PC-9 (cell line): ENCODE results near the gene NPY2R. TPM values are rescaled to one million over a fixed set of nuclear protein-coding genes. Genes with fewer than 3 reads are reported as not detected.

Source experiments
- BruUV-seq: library from RNA; stranded (reverse); fragments of 400-500 nt; replicated peaks from 2 replicates; lab custom pipeline; 2021; lab: Mats Ljungman, UMichigan
- CTCF ChIA-PET: fragments of 300-600 bp; sonication (Branson Sonifier 250); formaldehyde crosslinking; loops from one replicate; lab custom pipeline; 2022; ENCODE audit warnings: antibody characterized with exemption; lab: Charles Lee
- POLR2A ChIA-PET: fragments of 300-600 bp; sonication (Branson Sonifier 250); formaldehyde crosslinking; loops from one replicate; lab custom pipeline; 2022; ENCODE audit warnings: antibody characterized with exemption; ENCODE audit not compliant: unreplicated experiment; lab: Charles Lee
- DNase-seq, 2 experiments: peaks; one replicate each; pipeline versions ENCODE4 v3.0.0 to v3.0.0-alpha.2; 2015 to 2022; ENCODE audit warnings: mixed read lengths in 1 of 2
- H2AFZ ChIP-seq: fragments of 200-600 bp; sonication (generic); 2 replicates; pipeline ENCODE4 v1.8.1; 2017; ENCODE audit warnings: antibody characterized with exemption
- H3F3A ChIP-seq: fragments of 200-600 bp; sonication (generic); 2 replicates; pipeline ENCODE4 v1.8.1; 2017; ENCODE audit warnings: antibody characterized with exemption, mild to moderate bottlenecking, low read depth; ENCODE audit not compliant: insufficient read depth
- H3K27ac ChIP-seq: fragments of 200-600 bp; sonication (generic); 2 replicates; pipeline ENCODE4 v1.6.1; 2016; ENCODE audit warnings: mixed run types
- H3K27me3 ChIP-seq: fragments of 200-600 bp; sonication (generic); 2 replicates; pipeline ENCODE4 v1.6.1; 2016; ENCODE audit warnings: low read depth, mixed run types; ENCODE audit not compliant: insufficient read depth
- H3K36me3 ChIP-seq: fragments of 200-600 bp; sonication (generic); 2 replicates; pipeline ENCODE4 v1.6.1; 2016; ENCODE audit warnings: low read depth, mixed run types
- H3K4me1 ChIP-seq: fragments of 200-600 bp; sonication (generic); replicated peaks from 2 replicates; pipeline ENCODE4 v1.6.1; 2016; ENCODE audit warnings: mixed run types; ENCODE audit not compliant: insufficient read depth
- H3K4me2 ChIP-seq: fragments of 200-600 bp; sonication (generic); 2 replicates; pipeline ENCODE4 v1.6.1; 2017; ENCODE audit warnings: mixed run types
- H3K4me3 ChIP-seq: fragments of 200-600 bp; sonication (generic); 2 replicates; pipeline ENCODE4 v1.6.1; 2016; ENCODE audit warnings: mixed run types
- H3K79me2 ChIP-seq: fragments of 200-600 bp; sonication (generic); 2 replicates; pipeline ENCODE4 v1.6.1; 2017; ENCODE audit warnings: low read depth, mixed run types
- H3K9me2 ChIP-seq: fragments of 200-600 bp; sonication (generic); 2 replicates; pipeline ENCODE4 v1.8.1; 2017; ENCODE audit warnings: mild to moderate bottlenecking; ENCODE audit not compliant: insufficient read depth
- H3K9me3 ChIP-seq: fragments of 200-600 bp; sonication (generic); 2 replicates; pipeline ENCODE4 v1.8.1; 2016; ENCODE audit warnings: low read depth; ENCODE audit not compliant: insufficient read depth
- H4K20me1 ChIP-seq: fragments of 200-600 bp; sonication (generic); 2 replicates; pipeline ENCODE4 v1.8.1; 2017; ENCODE audit not compliant: insufficient read depth
- CTCF ChIP-seq: fragments of 200-600 bp; sonication (generic); conservative IDR thresholded peaks from 2 replicates; pipeline ENCODE4 v1.6.1; 2017; ENCODE audit warnings: mixed run types, antibody characterized with exemption, mild to moderate bottlenecking, moderate library complexity
- EZH2 ChIP-seq: fragments of 200-600 bp; sonication (generic); IDR thresholded peaks from 2 replicates; pipeline ENCODE4 v1.8.0; 2017; ENCODE audit warnings: antibody characterized with exemption, low read depth
- intact Hi-C: fragments of 100-400 bp; cut with micrococcal nuclease; formaldehyde crosslinking; loops from one replicate; pipeline ENCODE4 v1.10.0; 2022; ENCODE audit not compliant: unreplicated experiment
- total RNA-seq: library from RNA; stranded (reverse); gene quantifications from 2 replicates; pipeline ENCODE4 v1.2.3, GENCODE V29; 2021

NPY2R gene
- total RNA-seq, 1 experiment from 2014 or later, result not detected

- BruUV-seq, result no TSS peak
Observed at GRCh38 chr4:155265113-155265512, 56.7 kb downstream of the NPY2R start.

More at GRCh38 chr4:155265113-155265512, 56.7 kb downstream of the NPY2R start:
- Histone ChIP-seq H3K27me3 (no peaks in the 10 kb centered on the region), H3K9me3 (no peaks in the 10 kb centered on the region), H3K27ac (no peak overlapping the region), H3F3A (no peaks in the 10 kb centered on the region), H3K9me2 (no peaks in the 10 kb centered on the region), H4K20me1 (no peaks in the 10 kb centered on the region), H3K4me1 (no peaks in the 10 kb centered on the region), H2AFZ (no peak overlapping the region), H3K4me2 (no peak overlapping the region), H3K4me3 (no peak overlapping the region), H3K36me3 (no peaks in the 10 kb centered on the region), H3K79me2 (no peaks in the 10 kb centered on the region)
- POLR2A ChIA-PET, result no interaction called here
- CTCF ChIA-PET, result no interaction called here
- DNase-seq, result no peak
- intact Hi-C loops, result no loop called here
- TF ChIP-seq CTCF, result no peak
- no peak for TF ChIP-seq EZH2

Other genes with a start within 250 kb of the NPY2R start
- 9.7 and 11.0 TPM in 2 replicates for gene MAP9, start 168.3 kb downstream of the NPY2R start, total RNA-seq